HepG2 (cell line): ENCODE measurements around the gene SEMA3E. TPM values are rescaled to one million over a fixed set of nuclear protein-coding genes. Genes with fewer than 3 reads are reported as not detected.

Experiments used
- ATAC-seq: fragments of 200-7000 bp; cut with Tn5 transposase; 3 replicates; pipeline ENCODE4 v1.9.1; 2020; ENCODE audit warnings: mild to moderate bottlenecking, moderate library complexity
- BruUV-seq: library from RNA; stranded (reverse); fragments of 400-500 nt; replicated peaks from 2 replicates; lab custom pipeline; 2021; lab: Mats Ljungman, UMichigan
- CTCF ChIA-PET: fragments of 300-600 bp; formaldehyde crosslinking; extraction: SDS; loops from one replicate; lab custom pipeline; 2021; ENCODE audit warnings: low total read pairs, inconsistent platforms, low intra/inter-chr PET ratio; lab: Yijun Ruan, JAX
- POLR2A ChIA-PET: fragments of 350-600 bp; sonication (Branson Sonifier 250); formaldehyde crosslinking; loops from one replicate; lab custom pipeline; 2020; ENCODE audit warnings: antibody characterized with exemption, inconsistent platforms; lab: Yijun Ruan, JAX
- DNase-seq: peaks from one replicate; pipeline ENCODE4 v3.0.0-alpha.2; 2015; ENCODE audit warnings: low spot score
- FAIRE-seq: peaks from 3 replicates; lab custom pipeline; 2011; peaks lifted over from hg19 to GRCh38; lab: Jason Lieb, UNC
- H2AFZ ChIP-seq: one replicate; pipeline ENCODE4 v1.6.1; 2011; ENCODE audit warnings: low read length, inconsistent platforms
- H3K27ac ChIP-seq: fragments of 300-600 bp; 3 replicates; pipeline ENCODE4 v1.8.0; 2011; ENCODE audit warnings: mixed run types, mild to moderate bottlenecking, mixed read lengths, low read length, inconsistent platforms; ENCODE audit not compliant: insufficient read depth; ENCODE audit errors: extremely low read length
- H3K27me3 ChIP-seq, 2 experiments: fragments of 200-600 bp in 1 of 2; 2 replicates in 1 of 2; 3 replicates in 1 of 2; pipeline versions ENCODE4 v1.6.0 to v1.8.0; 2011; ENCODE audit warnings: low read length in 2 of 2, mild to moderate bottlenecking in 2 of 2, moderate library complexity in 2 of 2, inconsistent platforms in 1 of 2; ENCODE audit not compliant: insufficient read depth in 2 of 2, control insufficient read depth in 1 of 2
- H3K36me3 ChIP-seq, 2 experiments: fragments of 200-600 bp in 1 of 2; replicated peaks in 1 of 2; 2 replicates in 1 of 2; 3 replicates in 1 of 2; pipeline versions ENCODE4 v1.5.1 to v1.8.0; 2011; ENCODE audit warnings: low read length in 2 of 2, inconsistent platforms in 1 of 2; ENCODE audit not compliant: insufficient read depth in 2 of 2, control insufficient read depth in 1 of 2
- H3K4me1 ChIP-seq: 2 replicates; pipeline ENCODE4 v1.5.1; 2012; ENCODE audit warnings: low read length, inconsistent platforms; ENCODE audit not compliant: insufficient read depth
- H3K4me2 ChIP-seq: 2 replicates; pipeline ENCODE4 v1.6.0; 2011; ENCODE audit warnings: low read depth, low read length, inconsistent platforms
- H3K4me3 ChIP-seq, 3 experiments: fragments of 200-600 bp in 1 of 3; sonication (generic), shearing (Covaris generic) in 1 of 3; replicated peaks in 1 of 3; 2 replicates each; pipeline ENCODE4 v1.5.1; 2011 to 2016; ENCODE audit warnings: low read length in 3 of 3, inconsistent platforms in 2 of 3, low read depth in 2 of 3, mild to moderate bottlenecking in 2 of 3, control low read depth in 1 of 3, mixed read lengths in 1 of 3; ENCODE audit not compliant: insufficient read depth in 1 of 3
- H3K79me2 ChIP-seq: one replicate; pipeline ENCODE4 v1.6.1; 2011; ENCODE audit warnings: low read length, inconsistent platforms; ENCODE audit not compliant: insufficient read depth
- H3K9ac ChIP-seq: 2 replicates; pipeline ENCODE4 v1.6.0; 2011; ENCODE audit warnings: mild to moderate bottlenecking, low read depth, low read length, inconsistent platforms; ENCODE audit not compliant: insufficient read depth
- H3K9me3 ChIP-seq: 2 replicates; pipeline ENCODE4 v1.5.1; 2012; ENCODE audit warnings: mild to moderate bottlenecking, low read length
- H4K20me1 ChIP-seq: 2 replicates; pipeline ENCODE4 v1.6.0; 2011; ENCODE audit warnings: inconsistent platforms, mild to moderate bottlenecking, low read length, moderate library complexity; ENCODE audit not compliant: insufficient read depth
- ELF4 ChIP-seq: sonication (generic); formaldehyde crosslinking; IDR thresholded peaks from 2 replicates; pipeline ENCODE4 v1.5.0; 2020; ENCODE audit warnings: missing genetic modification reagents, mild to moderate bottlenecking, moderate library complexity, borderline replicate concordance
- KLF6 ChIP-seq: IDR thresholded peaks from 2 replicates; pipeline ENCODE4 v1.8.0; 2016; ENCODE audit warnings: missing biosample characterization, missing genetic modification reagents
- KMT2B ChIP-seq: IDR thresholded peaks from 2 replicates; pipeline ENCODE4 v1.6.1; 2016; ENCODE audit warnings: missing genetic modification reagents, missing compliant biosample characterization
- PAWR ChIP-seq: sonication (generic); formaldehyde crosslinking; IDR thresholded peaks from 2 replicates; pipeline ENCODE4 v1.4.0; 2020; ENCODE audit warnings: missing genetic modification reagents, mild to moderate bottlenecking, borderline replicate concordance
- RBAK ChIP-seq: sonication (generic); formaldehyde crosslinking; IDR thresholded peaks from 2 replicates; pipeline ENCODE4 v1.5.1; 2020; ENCODE audit warnings: mild to moderate bottlenecking, missing genetic modification reagents
- SIN3A ChIP-seq: IDR thresholded peaks from 2 replicates; pipeline ENCODE4 v1.6.1; 2011; ENCODE audit warnings: low read depth, mild to moderate bottlenecking, control low read depth, low read length, borderline replicate concordance
- SOX6 ChIP-seq, 2 experiments: fragments of 450-650 bp in 1 of 2; sonication (generic) in 1 of 2; formaldehyde crosslinking in 1 of 2; IDR thresholded peaks; 2 replicates each; pipeline versions ENCODE4 v1.4.0 to v1.6.1; 2017 to 2020; ENCODE audit warnings: antibody characterized with exemption in 1 of 2, mild to moderate bottlenecking in 1 of 2, missing genetic modification reagents in 1 of 2
- ZBTB10 ChIP-seq: sonication (generic); formaldehyde crosslinking; IDR thresholded peaks from 2 replicates; pipeline ENCODE4 v1.4.0; 2020; ENCODE audit warnings: missing genetic modification reagents, borderline replicate concordance
- ZBTB38 ChIP-seq: sonication (generic); formaldehyde crosslinking; IDR thresholded peaks from 2 replicates; pipeline ENCODE4 v1.5.1; 2020; ENCODE audit warnings: mild to moderate bottlenecking, missing genetic modification reagents
- ZNF12 ChIP-seq: sonication (generic); formaldehyde crosslinking; IDR thresholded peaks from 2 replicates; pipeline ENCODE4 v1.5.0; 2020; ENCODE audit warnings: missing genetic modification reagents
- ZNF546 ChIP-seq: sonication (generic); formaldehyde crosslinking; conservative IDR thresholded peaks from 2 replicates; pipeline ENCODE4 v1.8.1; 2023; ENCODE audit warnings: mild to moderate bottlenecking, missing genetic modification reagents
- ZNF605 ChIP-seq: sonication (generic); formaldehyde crosslinking; IDR thresholded peaks from 2 replicates; pipeline ENCODE4 v1.8.0; 2022; ENCODE audit warnings: mild to moderate bottlenecking, missing genetic modification reagents
- ZSCAN31 ChIP-seq: sonication (generic); formaldehyde crosslinking; IDR thresholded peaks from 2 replicates; pipeline ENCODE4 v1.5.0; 2020; ENCODE audit warnings: low read depth, mild to moderate bottlenecking, missing genetic modification reagents
- WGBS: methylation state at CpG from one replicate; pipeline ENCODE4 v1.1.6; 2017; ENCODE audit warnings: low lambda C conversion rate; 5-methylcytosine and 5-hydroxymethylcytosine counted together
- in situ Hi-C: cut with HindIII; loops from 2 replicates; pipeline ENCODE4 v1.10.0; 2017; ENCODE audit warnings: low pct_unique_long_range_greater_than_20kb; ENCODE audit not compliant: extremely low pct_ligation_motif_present
- intact Hi-C: fragments of 100-400 bp; cut with micrococcal nuclease; formaldehyde crosslinking; loops from one replicate; pipeline ENCODE4 v1.10.0; 2022; ENCODE audit not compliant: unreplicated experiment
- polyA plus RNA-seq, 8 experiments: library from polyadenylated mRNA; depleted of rRNA in 3 of 8; stranded (reverse) in 7 of 8; unstranded in 1 of 8; fragments of >200 nt; fragmentation: Illumina TruSeq in 4 of 8; extraction: Trizol in 4 of 8; gene quantifications; 2 replicates each; pipeline versions ENCODE4 v1.2.1 to v1.2.3, GENCODE V29; 2011 to 2016; ENCODE audit warnings: low read depth in 4 of 8, missing spikeins in 1 of 8, mixed read lengths in 1 of 8; ENCODE audit not compliant: insufficient read depth in 1 of 8
- total RNA-seq, 5 experiments: library from RNA; depleted of rRNA; stranded (reverse); fragments of >200 nt; fragmentation: Illumina TruSeq; extraction: Trizol; gene quantifications; 2 replicates each; pipeline ENCODE4 v1.2.3, GENCODE V29; 2016; ENCODE audit warnings: low read depth in 1 of 5
- TF ChIP-seq, protein P1 (sequence below): sonication (generic); formaldehyde crosslinking; IDR thresholded peaks from 2 replicates; pipeline ENCODE4 v1.4.0; 2020; ENCODE audit warnings: missing genetic modification reagents
- TF ChIP-seq, protein P2 (sequence below): IDR thresholded peaks from 2 replicates; pipeline ENCODE4 v1.6.1; 2016; ENCODE audit warnings: missing biosample characterization, missing genetic modification reagents, low read depth
- TF ChIP-seq, protein P3 (sequence below): sonication (generic); formaldehyde crosslinking; IDR thresholded peaks from 2 replicates; pipeline ENCODE4 v1.5.1; 2020; ENCODE audit warnings: missing genetic modification reagents, mild to moderate bottlenecking, borderline replicate concordance

Gene SEMA3E
- total and polyA plus RNA-seq, 2 of the 13 experiments (the other 11 are each of a cell fraction or from before 2014, with no cell fraction given) = not detected

GRCh38 chr7:83686416-83686815 is 37.5 kb upstream of the SEMA3E start:
- Histone ChIP-seq H3K36me3 (no peaks in the 10 kb centered on the region), H3K27ac (no peak overlapping the region), H4K20me1 (no peaks in the 10 kb centered on the region), H3K4me1 (no peaks in the 10 kb centered on the region), H3K79me2 (no peaks in the 10 kb centered on the region), H2AFZ (no peak overlapping the region), H3K4me3 (no peak overlapping the region), H3K27me3 (no peaks in the 10 kb centered on the region), H3K4me2 (no peak overlapping the region), H3K9ac (no peak overlapping the region), H3K9me3 (no peaks in the 10 kb centered on the region)
- BruUV-seq = no TSS peak
- ChIA-PET POLR2A (no interaction called here), CTCF (no interaction called here)
- intact Hi-C loops (no loop called here), in situ Hi-C loops (no loop called here)
- DNase-seq = no peak
- no peak for FAIRE-seq
- 45% methylated on average over 1 of the region's 1 CpG for WGBS
- no peak for ATAC-seq
- TF ChIP-seq ELF4 (CRISPR knock-in tag) (no peak), SIN3A (no peak), ZNF12 (CRISPR knock-in tag) (no peak), ZBTB10 (CRISPR knock-in tag) (no peak), RBAK (no peak), KMT2B (CRISPR knock-in tag) (no peak), KLF6 (no peak), ZBTB38 (CRISPR knock-in tag) (no peak), ZNF605 (CRISPR knock-in tag) (no peak), ZNF546 (no peak), PAWR (CRISPR knock-in tag) (no peak), ZSCAN31 (no peak), SOX6 (IDR thresholded peaks at IDR 0.05) (no peak), SOX6 (CRISPR knock-in tag; IDR thresholded peaks at IDR 0.05) (no peak)
- TF ChIP-seq, protein P1, sequence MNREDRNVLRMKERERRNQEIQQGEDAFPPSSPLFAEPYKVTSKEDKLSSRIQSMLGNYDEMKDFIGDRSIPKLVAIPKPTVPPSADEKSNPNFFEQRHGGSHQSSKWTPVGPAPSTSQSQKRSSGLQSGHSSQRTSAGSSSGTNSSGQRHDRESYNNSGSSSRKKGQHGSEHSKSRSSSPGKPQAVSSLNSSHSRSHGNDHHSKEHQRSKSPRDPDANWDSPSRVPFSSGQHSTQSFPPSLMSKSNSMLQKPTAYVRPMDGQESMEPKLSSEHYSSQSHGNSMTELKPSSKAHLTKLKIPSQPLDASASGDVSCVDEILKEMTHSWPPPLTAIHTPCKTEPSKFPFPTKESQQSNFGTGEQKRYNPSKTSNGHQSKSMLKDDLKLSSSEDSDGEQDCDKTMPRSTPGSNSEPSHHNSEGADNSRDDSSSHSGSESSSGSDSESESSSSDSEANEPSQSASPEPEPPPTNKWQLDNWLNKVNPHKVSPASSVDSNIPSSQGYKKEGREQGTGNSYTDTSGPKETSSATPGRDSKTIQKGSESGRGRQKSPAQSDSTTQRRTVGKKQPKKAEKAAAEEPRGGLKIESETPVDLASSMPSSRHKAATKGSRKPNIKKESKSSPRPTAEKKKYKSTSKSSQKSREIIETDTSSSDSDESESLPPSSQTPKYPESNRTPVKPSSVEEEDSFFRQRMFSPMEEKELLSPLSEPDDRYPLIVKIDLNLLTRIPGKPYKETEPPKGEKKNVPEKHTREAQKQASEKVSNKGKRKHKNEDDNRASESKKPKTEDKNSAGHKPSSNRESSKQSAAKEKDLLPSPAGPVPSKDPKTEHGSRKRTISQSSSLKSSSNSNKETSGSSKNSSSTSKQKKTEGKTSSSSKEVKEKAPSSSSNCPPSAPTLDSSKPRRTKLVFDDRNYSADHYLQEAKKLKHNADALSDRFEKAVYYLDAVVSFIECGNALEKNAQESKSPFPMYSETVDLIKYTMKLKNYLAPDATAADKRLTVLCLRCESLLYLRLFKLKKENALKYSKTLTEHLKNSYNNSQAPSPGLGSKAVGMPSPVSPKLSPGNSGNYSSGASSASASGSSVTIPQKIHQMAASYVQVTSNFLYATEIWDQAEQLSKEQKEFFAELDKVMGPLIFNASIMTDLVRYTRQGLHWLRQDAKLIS (CRISPR knock-in tag) = no peak
- TF ChIP-seq, protein P2, sequence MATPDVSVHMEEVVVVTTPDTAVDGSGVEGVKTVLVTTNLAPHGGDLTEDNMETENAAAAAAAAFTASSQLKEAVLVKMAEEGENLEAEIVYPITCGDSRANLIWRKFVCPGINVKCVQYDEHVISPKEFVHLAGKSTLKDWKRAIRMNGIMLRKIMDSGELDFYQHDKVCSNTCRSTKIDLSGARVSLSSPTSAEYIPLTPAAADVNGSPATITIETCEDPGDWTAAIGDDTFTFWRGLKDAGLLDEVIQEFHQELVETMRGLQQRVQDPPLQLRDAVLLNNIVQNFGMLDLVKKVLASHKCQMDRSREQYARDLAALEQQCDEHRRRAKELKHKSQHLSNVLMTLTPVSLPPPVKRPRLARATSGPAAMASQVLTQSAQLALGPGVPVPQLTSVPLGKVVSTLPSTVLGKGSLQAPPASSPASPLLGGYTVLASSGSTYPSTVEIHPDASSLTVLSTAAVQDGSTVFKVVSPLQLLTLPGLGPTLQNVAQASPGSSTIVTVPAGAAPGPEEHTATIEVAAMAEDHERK (CRISPR knock-in tag) = no peak
- TF ChIP-seq, protein P3, sequence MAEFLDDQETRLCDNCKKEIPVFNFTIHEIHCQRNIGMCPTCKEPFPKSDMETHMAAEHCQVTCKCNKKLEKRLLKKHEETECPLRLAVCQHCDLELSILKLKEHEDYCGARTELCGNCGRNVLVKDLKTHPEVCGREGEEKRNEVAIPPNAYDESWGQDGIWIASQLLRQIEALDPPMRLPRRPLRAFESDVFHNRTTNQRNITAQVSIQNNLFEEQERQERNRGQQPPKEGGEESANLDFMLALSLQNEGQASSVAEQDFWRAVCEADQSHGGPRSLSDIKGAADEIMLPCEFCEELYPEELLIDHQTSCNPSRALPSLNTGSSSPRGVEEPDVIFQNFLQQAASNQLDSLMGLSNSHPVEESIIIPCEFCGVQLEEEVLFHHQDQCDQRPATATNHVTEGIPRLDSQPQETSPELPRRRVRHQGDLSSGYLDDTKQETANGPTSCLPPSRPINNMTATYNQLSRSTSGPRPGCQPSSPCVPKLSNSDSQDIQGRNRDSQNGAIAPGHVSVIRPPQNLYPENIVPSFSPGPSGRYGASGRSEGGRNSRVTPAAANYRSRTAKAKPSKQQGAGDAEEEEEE (CRISPR knock-in tag) = no peak
